ENCODE measurements around the gene ZNF174. TPM values are rescaled to one million over a fixed set of nuclear protein-coding genes. Genes with fewer than 3 reads are reported as not detected.

The ZNF174 gene
- total and polyA plus RNA-seq, 2 of the 8 experiments (the other 6 are each of a cell fraction or from before 2014, with no cell fraction given) = 9.1 to 12.7 TPM

GRCh38 chr16:3454093-3454492 lies 53.1 kb downstream of the ZNF174 start:
- Histone ChIP-seq H2BK5ac (ENCODE audit: low read depth, low read length) (no peak overlapping the region), H3K56ac (replicated peaks; ENCODE audit: insufficient read length, low read depth, low read length) (no peak overlapping the region), H2BK120ac (replicated peaks; ENCODE audit: low read depth, low read length) (no peak overlapping the region), H3K9me3 (ENCODE audit: insufficient read depth in 2 of 2, low read depth in 1 of 2, low read length in 1 of 2) (no peaks in the 10 kb centered on the region), H2BK12ac (ENCODE audit: low read depth, low read length) (no peak overlapping the region), H3K4me1 (replicated peaks in 1 of 4; ENCODE audit: control insufficient read depth in 3 of 4, insufficient read depth in 4 of 4, low read length in 3 of 4) (peaks cover 0 to 8% (median 4%) of the 10 kb centered on the region in 4 experiments; a peak in 6 of 7 replicates), H3K4me2 (ENCODE audit: insufficient read depth in 1 of 2, low read depth in 2 of 2, low read length in 2 of 2) (no peak overlapping the region; a peak in 1 of 4 replicates), H3K4ac (replicated peaks; ENCODE audit: insufficient read length, low read depth, low read length) (no peak overlapping the region), H3K23me2 (ENCODE audit: low read depth, low read length) (peaks cover 3% of the 10 kb centered on the region; the same call in 1 of the 2 replicates), H2AFZ (ENCODE audit: low read length) (no peak overlapping the region), H3K4me3 (ENCODE audit: extremely low read depth in 1 of 4, insufficient read depth in 2 of 4, low read depth in 3 of 4, low read length in 4 of 4) (no peak overlapping the region), H3K27ac (ENCODE audit: low read depth, low read length) (no peak overlapping the region), H3K23ac (ENCODE audit: insufficient read length) (no peak overlapping the region), H3K36me3 (ENCODE audit: control insufficient read depth in 2 of 4, insufficient read depth in 4 of 4, low read length in 3 of 4) (0 out of 8 replicates have a peak, but pooled peaks cover 0 to 2% (median 0%) of the 10 kb centered on the region in 4 experiments), H3K79me1 (ENCODE audit: low read depth, low read length) (no peaks in the 10 kb centered on the region), H3K79me2 (ENCODE audit: control insufficient read depth in 1 of 2, insufficient read depth in 2 of 2, low read length in 2 of 2) (peaks cover 0 to 9% of the 10 kb centered on the region in 2 experiments; a peak in 2 of 4 replicates), H4K91ac (replicated peaks; ENCODE audit: insufficient read length, low read length) (no peak overlapping the region), H3K14ac (ENCODE audit: insufficient read length) (no peak overlapping the region), H2AK5ac (ENCODE audit: low read depth, low read length) (no peak overlapping the region), H2BK20ac (ENCODE audit: low read length) (no peak overlapping the region), H4K20me1 (replicated peaks in 1 of 2; ENCODE audit: control insufficient read depth in 1 of 2, insufficient read depth in 2 of 2, low read length in 2 of 2) (peaks cover 0 to 3% of the 10 kb centered on the region in 2 experiments), H3K27me3 (replicated peaks in 1 of 4; ENCODE audit: control insufficient read depth in 3 of 4, extremely low read depth in 1 of 4, insufficient read depth in 3 of 4, low read length in 3 of 4) (no peaks in the 10 kb centered on the region), H3K18ac (ENCODE audit: extremely low read depth, low read length) (no peak overlapping the region), H3K9ac (replicated peaks in 1 of 4; ENCODE audit: extremely low read depth in 1 of 4, low read depth in 3 of 4, low read length in 3 of 4) (no peak overlapping the region), H2BK15ac (ENCODE audit: low read length) (no peak overlapping the region), H4K8ac (ENCODE audit: extremely low read depth, insufficient read depth, low read length) (no peak overlapping the region), H4K5ac (ENCODE audit: insufficient read length, low read depth, low read length) (no peak overlapping the region)
- ChIA-PET POLR2A (ENCODE audit: partially characterized antibody) (interaction anchor here (1.3 to 2.0 kb wide), 3 partner anchors 10 to 53 kb away, joined by 3 to 9 read pairs (median 5); partner anchors contain the start of genes NAA60, ZNF174, ZNF597 and ZSCAN32), CTCF (ENCODE audit: partially characterized antibody) (interaction anchor here (0.9 to 1.8 kb wide), 2 partner anchors 10 to 53 kb away, joined by 3 to 5 read pairs; partner anchors contain the start of genes NAA60 and ZNF174)
- 85% methylated on average over 5 of the region's 5 CpGs; no CpG with 5 or more reads in 1 of the 2 experiments for WGBS, 2 experiments (ENCODE audit: extremely low coverage in 1 of 2, insufficient coverage in 1 of 2, insufficient read length in 1 of 2, insufficient replicate concordance in 2 of 2, low coverage in 1 of 2, low lambda C conversion rate in 2 of 2, missing lambda C conversion rate in 1 of 2)
- DNase-seq (ENCODE audit: low read depth in 1 of 2, low spot score in 2 of 2) (no peak), FAIRE-seq (no peak)
- TF ChIP-seq JUN (IDR thresholded peaks at IDR 0.05; ENCODE audit: low read depth, low read length) = no peak
- no peak for TF ChIP-seq KDM4A (IDR thresholded peaks at IDR 0.05; ENCODE audit: low read depth, low read length, severe bottlenecking)
- no peak for TF ChIP-seq CEBPB (IDR thresholded peaks at IDR 0.05; ENCODE audit: low read depth, low read length)
- no peak for TF ChIP-seq SP2 (IDR thresholded peaks at IDR 0.05; ENCODE audit: low read length)
- no peak for TF ChIP-seq NANOG (IDR thresholded peaks at IDR 0.05; ENCODE audit: insufficient read depth, low read depth, low read length, poor library complexity, severe bottlenecking)
- TF ChIP-seq BRCA1 (IDR thresholded peaks at IDR 0.05; ENCODE audit: low read depth, low read length) = no peak
- no peak for TF ChIP-seq RNF2 (IDR thresholded peaks at IDR 0.05; ENCODE audit: borderline replicate concordance, low read depth, low read length, missing control alignments, poor library complexity, severe bottlenecking)
- TF ChIP-seq, protein P1, sequence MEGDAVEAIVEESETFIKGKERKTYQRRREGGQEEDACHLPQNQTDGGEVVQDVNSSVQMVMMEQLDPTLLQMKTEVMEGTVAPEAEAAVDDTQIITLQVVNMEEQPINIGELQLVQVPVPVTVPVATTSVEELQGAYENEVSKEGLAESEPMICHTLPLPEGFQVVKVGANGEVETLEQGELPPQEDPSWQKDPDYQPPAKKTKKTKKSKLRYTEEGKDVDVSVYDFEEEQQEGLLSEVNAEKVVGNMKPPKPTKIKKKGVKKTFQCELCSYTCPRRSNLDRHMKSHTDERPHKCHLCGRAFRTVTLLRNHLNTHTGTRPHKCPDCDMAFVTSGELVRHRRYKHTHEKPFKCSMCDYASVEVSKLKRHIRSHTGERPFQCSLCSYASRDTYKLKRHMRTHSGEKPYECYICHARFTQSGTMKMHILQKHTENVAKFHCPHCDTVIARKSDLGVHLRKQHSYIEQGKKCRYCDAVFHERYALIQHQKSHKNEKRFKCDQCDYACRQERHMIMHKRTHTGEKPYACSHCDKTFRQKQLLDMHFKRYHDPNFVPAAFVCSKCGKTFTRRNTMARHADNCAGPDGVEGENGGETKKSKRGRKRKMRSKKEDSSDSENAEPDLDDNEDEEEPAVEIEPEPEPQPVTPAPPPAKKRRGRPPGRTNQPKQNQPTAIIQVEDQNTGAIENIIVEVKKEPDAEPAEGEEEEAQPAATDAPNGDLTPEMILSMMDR (IDR thresholded peaks at IDR 0.05; ENCODE audit: control extremely low read depth in 1 of 3, insufficient read depth in 1 of 3, low read depth in 1 of 3, low read length in 3 of 3) = 0 out of 4 replicates have a peak, but pooled peaks of 1 of the 3 experiments have one; percentile 8
- no peak for TF ChIP-seq ZNF274 (IDR thresholded peaks at IDR 0.05; ENCODE audit: borderline replicate concordance, extremely low read depth, low read length)
- TF ChIP-seq SUZ12 (IDR thresholded peaks at IDR 0.05; ENCODE audit: low read length) = no peak

All from H1 (cell line).